Islet of Langerhans (tissue), 1 donor: Measurements from ENCODE around the gene DNAJB7.
"Not testable (repeated sequence)": the region's sequence is repeated elsewhere in the genome, so short reads cannot be mapped to it uniquely, and the experiment has no call there.

Source experiments
- FAIRE-seq: peaks from one replicate; lab custom pipeline; 2011; peaks lifted over from hg19 to GRCh38; lab: Jason Lieb, UNC

Gene DNAJB7

GRCh38 chr22:40844951-40845350 lies 17.0 kb downstream of the DNAJB7 start:
- FAIRE-seq, result no peak

GRCh38 chr22:40838486-40838885 lies 23.4 kb downstream of the DNAJB7 start:
- FAIRE-seq, result no peak

- FAIRE-seq, result no peak
Observed at GRCh38 chr22:40834619-40835018, 27.3 kb downstream of the DNAJB7 start.

GRCh38 chr22:40829131-40829530 lies 32.8 kb downstream of the DNAJB7 start:
- no peak for FAIRE-seq

GRCh38 chr22:40826984-40827741 lies 34.8 kb downstream of the DNAJB7 start:
- FAIRE-seq, result no peak

GRCh38 chr22:40826292-40826691 lies 35.6 kb downstream of the DNAJB7 start:
- not testable (repeated sequence) for FAIRE-seq

GRCh38 chr22:40823426-40823825 lies 38.5 kb downstream of the DNAJB7 start:
- FAIRE-seq, result no peak

GRCh38 chr22:40819599-40820140 lies 42.2 kb downstream of the DNAJB7 start:
- FAIRE-seq, result no peak

GRCh38 chr22:40818747-40819598 lies 42.9 kb downstream of the DNAJB7 start, which contains the start of gene SLC25A17:
SLC25A17 (minus strand) TSS chr22:40819346; CDS start chr22:40819248, 98 bp downstream.
- no peak for FAIRE-seq

GRCh38 chr22:40818192-40818746 lies 43.6 kb downstream of the DNAJB7 start:
- FAIRE-seq, result no peak

GRCh38 chr22:40817737-40818136 lies 44.2 kb downstream of the DNAJB7 start:
- no peak for FAIRE-seq

- FAIRE-seq, result no peak
Observed at GRCh38 chr22:40813912-40814315, 48.0 kb downstream of the DNAJB7 start.
